ENCODE data around the gene LRRFIP1. TPM values are rescaled to one million over a fixed set of nuclear protein-coding genes. Genes with fewer than 3 reads are reported as not detected.

The LRRFIP1 gene
- total and polyA plus RNA-seq, 2 of the 13 experiments (the other 11 are each of a cell fraction or from before 2014, with no cell fraction given): 15.9 to 40.5 TPM

DNA sequence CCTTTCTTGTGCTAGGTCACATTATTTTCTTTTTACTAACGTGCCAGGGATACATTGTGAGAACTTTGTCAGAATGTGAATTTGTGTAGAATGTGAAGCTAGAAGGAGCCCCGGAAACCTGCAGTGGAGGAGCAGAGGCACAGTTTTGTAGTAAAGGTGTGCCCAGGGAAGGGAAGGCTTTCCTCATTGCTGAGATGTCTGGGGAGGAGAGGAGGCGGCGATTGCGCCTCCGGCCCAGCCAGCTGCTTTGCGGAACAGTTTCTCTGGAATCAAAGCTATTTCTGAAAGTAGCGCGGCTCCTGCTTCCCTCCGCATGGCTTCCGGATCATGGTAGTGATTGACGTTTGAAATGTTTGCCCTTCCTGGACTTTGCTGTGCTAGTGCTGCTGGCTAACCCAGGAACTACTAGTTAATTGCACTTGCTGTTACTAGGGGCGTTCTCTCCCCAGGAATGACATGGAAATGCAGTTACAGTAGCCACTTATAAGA, 88.1 kb downstream of the LRRFIP1 start (continued):
- TF ChIP-seq, protein P1, sequence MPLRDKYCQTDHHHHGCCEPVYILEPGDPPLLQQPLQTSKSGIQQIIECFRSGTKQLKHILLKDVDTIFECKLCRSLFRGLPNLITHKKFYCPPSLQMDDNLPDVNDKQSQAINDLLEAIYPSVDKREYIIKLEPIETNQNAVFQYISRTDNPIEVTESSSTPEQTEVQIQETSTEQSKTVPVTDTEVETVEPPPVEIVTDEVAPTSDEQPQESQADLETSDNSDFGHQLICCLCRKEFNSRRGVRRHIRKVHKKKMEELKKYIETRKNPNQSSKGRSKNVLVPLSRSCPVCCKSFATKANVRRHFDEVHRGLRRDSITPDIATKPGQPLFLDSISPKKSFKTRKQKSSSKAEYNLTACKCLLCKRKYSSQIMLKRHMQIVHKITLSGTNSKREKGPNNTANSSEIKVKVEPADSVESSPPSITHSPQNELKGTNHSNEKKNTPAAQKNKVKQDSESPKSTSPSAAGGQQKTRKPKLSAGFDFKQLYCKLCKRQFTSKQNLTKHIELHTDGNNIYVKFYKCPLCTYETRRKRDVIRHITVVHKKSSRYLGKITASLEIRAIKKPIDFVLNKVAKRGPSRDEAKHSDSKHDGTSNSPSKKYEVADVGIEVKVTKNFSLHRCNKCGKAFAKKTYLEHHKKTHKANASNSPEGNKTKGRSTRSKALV (CRISPR knock-in tag; IDR thresholded peaks at IDR 0.05): peak; percentile 30; the same call in 1 of the 2 replicates
- TF ChIP-seq ZNF121 (CRISPR knock-in tag; IDR thresholded peaks at IDR 0.05): no peak
- peak; percentile 84 for TF ChIP-seq ZMYM4 (CRISPR knock-in tag; IDR thresholded peaks at IDR 0.05)
- peak; percentile 71 for TF ChIP-seq TBX2 (CRISPR knock-in tag; IDR thresholded peaks at IDR 0.05; ENCODE audit: borderline replicate concordance)
- no peak; the same call in 1 of the 2 replicates for TF ChIP-seq ZNF441 (CRISPR knock-in tag; IDR thresholded peaks at IDR 0.05; ENCODE audit: borderline replicate concordance)
- TF ChIP-seq SMYD3 (CRISPR knock-in tag; IDR thresholded peaks at IDR 0.05): no peak
- no peak for TF ChIP-seq ZNF629 (CRISPR knock-in tag; conservative IDR thresholded peaks at IDR 0.05)
- peak; percentile 31; the same call in 1 of the 2 replicates for TF ChIP-seq FOSL2 (CRISPR knock-in tag; IDR thresholded peaks at IDR 0.05)
- TF ChIP-seq ZNF20 (CRISPR knock-in tag; IDR thresholded peaks at IDR 0.05): no peak
- TF ChIP-seq, protein P2, sequence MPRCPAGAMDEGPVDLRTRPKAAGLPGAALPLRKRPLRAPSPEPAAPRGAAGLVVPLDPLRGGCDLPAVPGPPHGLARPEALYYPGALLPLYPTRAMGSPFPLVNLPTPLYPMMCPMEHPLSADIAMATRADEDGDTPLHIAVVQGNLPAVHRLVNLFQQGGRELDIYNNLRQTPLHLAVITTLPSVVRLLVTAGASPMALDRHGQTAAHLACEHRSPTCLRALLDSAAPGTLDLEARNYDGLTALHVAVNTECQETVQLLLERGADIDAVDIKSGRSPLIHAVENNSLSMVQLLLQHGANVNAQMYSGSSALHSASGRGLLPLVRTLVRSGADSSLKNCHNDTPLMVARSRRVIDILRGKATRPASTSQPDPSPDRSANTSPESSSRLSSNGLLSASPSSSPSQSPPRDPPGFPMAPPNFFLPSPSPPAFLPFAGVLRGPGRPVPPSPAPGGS (CRISPR knock-in tag; IDR thresholded peaks at IDR 0.05): no peak
- TF ChIP-seq, protein P3, sequence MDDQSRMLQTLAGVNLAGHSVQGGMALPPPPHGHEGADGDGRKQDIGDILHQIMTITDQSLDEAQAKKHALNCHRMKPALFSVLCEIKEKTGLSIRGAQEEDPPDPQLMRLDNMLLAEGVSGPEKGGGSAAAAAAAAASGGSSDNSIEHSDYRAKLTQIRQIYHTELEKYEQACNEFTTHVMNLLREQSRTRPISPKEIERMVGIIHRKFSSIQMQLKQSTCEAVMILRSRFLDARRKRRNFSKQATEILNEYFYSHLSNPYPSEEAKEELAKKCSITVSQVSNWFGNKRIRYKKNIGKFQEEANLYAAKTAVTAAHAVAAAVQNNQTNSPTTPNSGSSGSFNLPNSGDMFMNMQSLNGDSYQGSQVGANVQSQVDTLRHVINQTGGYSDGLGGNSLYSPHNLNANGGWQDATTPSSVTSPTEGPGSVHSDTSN (CRISPR knock-in tag; IDR thresholded peaks at IDR 0.05; ENCODE audit: borderline replicate concordance): no peak
- TF ChIP-seq PTBP1 (IDR thresholded peaks at IDR 0.05; ENCODE audit: low read depth, low read length, poor library complexity, severe bottlenecking): no peak
- TF ChIP-seq, protein P4, sequence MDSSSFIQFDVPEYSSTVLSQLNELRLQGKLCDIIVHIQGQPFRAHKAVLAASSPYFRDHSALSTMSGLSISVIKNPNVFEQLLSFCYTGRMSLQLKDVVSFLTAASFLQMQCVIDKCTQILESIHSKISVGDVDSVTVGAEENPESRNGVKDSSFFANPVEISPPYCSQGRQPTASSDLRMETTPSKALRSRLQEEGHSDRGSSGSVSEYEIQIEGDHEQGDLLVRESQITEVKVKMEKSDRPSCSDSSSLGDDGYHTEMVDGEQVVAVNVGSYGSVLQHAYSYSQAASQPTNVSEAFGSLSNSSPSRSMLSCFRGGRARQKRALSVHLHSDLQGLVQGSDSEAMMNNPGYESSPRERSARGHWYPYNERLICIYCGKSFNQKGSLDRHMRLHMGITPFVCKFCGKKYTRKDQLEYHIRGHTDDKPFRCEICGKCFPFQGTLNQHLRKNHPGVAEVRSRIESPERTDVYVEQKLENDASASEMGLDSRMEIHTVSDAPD (CRISPR knock-in tag; IDR thresholded peaks at IDR 0.05): no peak
- TF ChIP-seq, protein P5, sequence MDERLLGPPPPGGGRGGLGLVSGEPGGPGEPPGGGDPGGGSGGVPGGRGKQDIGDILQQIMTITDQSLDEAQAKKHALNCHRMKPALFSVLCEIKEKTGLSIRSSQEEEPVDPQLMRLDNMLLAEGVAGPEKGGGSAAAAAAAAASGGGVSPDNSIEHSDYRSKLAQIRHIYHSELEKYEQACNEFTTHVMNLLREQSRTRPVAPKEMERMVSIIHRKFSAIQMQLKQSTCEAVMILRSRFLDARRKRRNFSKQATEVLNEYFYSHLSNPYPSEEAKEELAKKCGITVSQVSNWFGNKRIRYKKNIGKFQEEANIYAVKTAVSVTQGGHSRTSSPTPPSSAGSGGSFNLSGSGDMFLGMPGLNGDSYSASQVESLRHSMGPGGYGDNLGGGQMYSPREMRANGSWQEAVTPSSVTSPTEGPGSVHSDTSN (CRISPR knock-in tag; IDR thresholded peaks at IDR 0.05): peak; percentile 86
- TF ChIP-seq, protein P6, sequence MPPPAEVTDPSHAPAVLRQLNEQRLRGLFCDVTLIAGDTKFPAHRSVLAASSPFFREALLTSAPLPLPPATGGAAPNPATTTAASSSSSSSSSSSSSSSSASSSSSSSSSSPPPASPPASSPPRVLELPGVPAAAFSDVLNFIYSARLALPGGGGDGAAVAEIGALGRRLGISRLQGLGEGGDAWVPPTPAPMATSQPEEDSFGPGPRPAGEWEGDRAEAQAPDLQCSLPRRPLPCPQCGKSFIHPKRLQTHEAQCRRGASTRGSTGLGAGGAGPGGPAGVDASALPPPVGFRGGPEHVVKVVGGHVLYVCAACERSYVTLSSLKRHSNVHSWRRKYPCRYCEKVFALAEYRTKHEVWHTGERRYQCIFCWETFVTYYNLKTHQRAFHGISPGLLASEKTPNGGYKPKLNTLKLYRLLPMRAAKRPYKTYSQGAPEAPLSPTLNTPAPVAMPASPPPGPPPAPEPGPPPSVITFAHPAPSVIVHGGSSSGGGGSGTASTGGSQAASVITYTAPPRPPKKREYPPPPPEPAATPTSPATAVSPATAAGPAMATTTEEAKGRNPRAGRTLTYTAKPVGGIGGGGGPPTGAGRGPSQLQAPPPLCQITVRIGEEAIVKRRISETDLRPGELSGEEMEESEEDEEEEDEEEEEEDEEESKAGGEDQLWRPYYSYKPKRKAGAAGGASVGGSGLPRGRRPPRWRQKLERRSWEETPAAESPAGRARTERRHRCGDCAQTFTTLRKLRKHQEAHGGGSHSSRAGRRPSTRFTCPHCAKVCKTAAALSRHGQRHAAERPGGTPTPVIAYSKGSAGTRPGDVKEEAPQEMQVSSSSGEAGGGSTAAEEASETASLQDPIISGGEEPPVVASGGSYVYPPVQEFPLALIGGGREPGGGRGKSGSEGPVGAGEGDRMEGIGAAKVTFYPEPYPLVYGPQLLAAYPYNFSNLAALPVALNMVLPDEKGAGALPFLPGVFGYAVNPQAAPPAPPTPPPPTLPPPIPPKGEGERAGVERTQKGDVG (CRISPR knock-in tag; IDR thresholded peaks at IDR 0.05; ENCODE audit: borderline replicate concordance): no peak
- TF ChIP-seq, protein P7, sequence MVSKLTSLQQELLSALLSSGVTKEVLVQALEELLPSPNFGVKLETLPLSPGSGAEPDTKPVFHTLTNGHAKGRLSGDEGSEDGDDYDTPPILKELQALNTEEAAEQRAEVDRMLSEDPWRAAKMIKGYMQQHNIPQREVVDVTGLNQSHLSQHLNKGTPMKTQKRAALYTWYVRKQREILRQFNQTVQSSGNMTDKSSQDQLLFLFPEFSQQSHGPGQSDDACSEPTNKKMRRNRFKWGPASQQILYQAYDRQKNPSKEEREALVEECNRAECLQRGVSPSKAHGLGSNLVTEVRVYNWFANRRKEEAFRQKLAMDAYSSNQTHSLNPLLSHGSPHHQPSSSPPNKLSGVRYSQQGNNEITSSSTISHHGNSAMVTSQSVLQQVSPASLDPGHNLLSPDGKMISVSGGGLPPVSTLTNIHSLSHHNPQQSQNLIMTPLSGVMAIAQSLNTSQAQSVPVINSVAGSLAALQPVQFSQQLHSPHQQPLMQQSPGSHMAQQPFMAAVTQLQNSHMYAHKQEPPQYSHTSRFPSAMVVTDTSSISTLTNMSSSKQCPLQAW (CRISPR knock-in tag; IDR thresholded peaks at IDR 0.05): no peak; the same call in 1 of the 2 replicates

All from HepG2 (cell line).